ENCODE data around the gene CNTNAP5. TPM values are rescaled to one million over a fixed set of nuclear protein-coding genes. Genes with fewer than 3 reads are reported as not detected.

CNTNAP5 gene
- total RNA-seq, 2 donors from 2014 or later = 0.11 TPM; not detected in 1

DNA sequence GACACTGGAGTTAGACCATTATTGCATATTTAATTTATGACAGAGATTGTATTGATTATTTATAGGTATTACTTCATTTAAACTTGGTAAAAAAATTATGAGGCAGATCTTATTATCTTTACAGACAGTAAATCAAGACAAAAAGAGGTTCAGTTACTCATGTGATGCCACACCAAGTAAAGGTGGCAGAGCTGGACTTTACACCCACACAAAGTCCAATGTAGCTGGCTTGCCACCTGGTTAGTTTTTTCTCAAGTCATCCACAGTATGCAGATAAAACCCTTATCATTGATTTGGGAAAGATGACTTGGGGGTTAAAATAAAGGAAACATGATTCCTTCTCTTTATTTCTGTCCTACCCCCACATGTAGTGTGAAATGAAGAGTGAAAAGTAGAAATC, 137.2 kb downstream of the CNTNAP5 start:
- H3K4me1 ChIP-seq (replicated peaks) = no peaks in the 10 kb centered on the region
- H3K27ac ChIP-seq = no peak overlapping the region
- DNase-seq (ENCODE audit: low spot score) = no peak

DNA sequence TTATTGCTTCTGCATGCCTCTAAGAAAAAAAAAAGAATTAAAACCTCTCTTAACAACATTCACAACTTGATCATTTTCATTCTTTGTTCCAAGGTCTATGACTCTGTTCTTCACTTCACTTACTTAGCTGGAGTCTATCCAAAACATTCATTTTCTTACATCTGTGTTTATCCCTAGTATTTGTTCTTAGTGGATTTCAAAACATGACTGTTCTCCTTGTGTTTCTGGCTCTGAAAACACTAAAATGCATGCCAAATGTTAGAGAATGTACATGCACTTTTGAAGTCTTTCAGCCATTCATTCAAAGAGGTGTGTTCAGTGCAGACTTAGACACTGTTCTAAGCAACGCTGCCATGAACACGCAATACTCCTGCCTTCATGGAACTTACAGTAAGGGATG, 138.8 kb downstream of the CNTNAP5 start:
- WGBS = 79% methylated on average over 2 of the region's 2 CpGs
- no peak overlapping the region for H3K4me3 ChIP-seq
- no peak overlapping the region for H3K27ac ChIP-seq
- intact Hi-C loops (cut with DNase I) = no loop called here
- H3K27me3 ChIP-seq (replicated peaks; ENCODE audit: insufficient read depth) = no peaks in the 10 kb centered on the region
- no peak for DNase-seq (ENCODE audit: low spot score)
- H3K36me3 ChIP-seq = no peaks in the 10 kb centered on the region
- H3K9me3 ChIP-seq = no peaks in the 10 kb centered on the region
- no peaks in the 10 kb centered on the region for H3K4me1 ChIP-seq (replicated peaks)
- TF ChIP-seq, protein P1, sequence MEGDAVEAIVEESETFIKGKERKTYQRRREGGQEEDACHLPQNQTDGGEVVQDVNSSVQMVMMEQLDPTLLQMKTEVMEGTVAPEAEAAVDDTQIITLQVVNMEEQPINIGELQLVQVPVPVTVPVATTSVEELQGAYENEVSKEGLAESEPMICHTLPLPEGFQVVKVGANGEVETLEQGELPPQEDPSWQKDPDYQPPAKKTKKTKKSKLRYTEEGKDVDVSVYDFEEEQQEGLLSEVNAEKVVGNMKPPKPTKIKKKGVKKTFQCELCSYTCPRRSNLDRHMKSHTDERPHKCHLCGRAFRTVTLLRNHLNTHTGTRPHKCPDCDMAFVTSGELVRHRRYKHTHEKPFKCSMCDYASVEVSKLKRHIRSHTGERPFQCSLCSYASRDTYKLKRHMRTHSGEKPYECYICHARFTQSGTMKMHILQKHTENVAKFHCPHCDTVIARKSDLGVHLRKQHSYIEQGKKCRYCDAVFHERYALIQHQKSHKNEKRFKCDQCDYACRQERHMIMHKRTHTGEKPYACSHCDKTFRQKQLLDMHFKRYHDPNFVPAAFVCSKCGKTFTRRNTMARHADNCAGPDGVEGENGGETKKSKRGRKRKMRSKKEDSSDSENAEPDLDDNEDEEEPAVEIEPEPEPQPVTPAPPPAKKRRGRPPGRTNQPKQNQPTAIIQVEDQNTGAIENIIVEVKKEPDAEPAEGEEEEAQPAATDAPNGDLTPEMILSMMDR (IDR thresholded peaks at IDR 0.05) = no peak
- TF ChIP-seq POLR2AphosphoS5 (IDR thresholded peaks at IDR 0.05) = no peak
- no peak for TF ChIP-seq POLR2A (IDR thresholded peaks at IDR 0.05)

More for the DNA sequence above, 137.2 kb downstream of the CNTNAP5 start:
- no peak for TF ChIP-seq POLR2A (IDR thresholded peaks at IDR 0.05)
- TF ChIP-seq, protein P1 (IDR thresholded peaks at IDR 0.05) = no peak
- no peak for TF ChIP-seq POLR2AphosphoS5 (IDR thresholded peaks at IDR 0.05)
- Histone ChIP-seq H3K9me3 (no peaks in the 10 kb centered on the region), H3K4me3 (no peak overlapping the region), H3K36me3 (no peaks in the 10 kb centered on the region), H3K27me3 (replicated peaks; ENCODE audit: insufficient read depth) (no peaks in the 10 kb centered on the region)
- intact Hi-C loops (cut with DNase I) = no loop called here

DNA sequence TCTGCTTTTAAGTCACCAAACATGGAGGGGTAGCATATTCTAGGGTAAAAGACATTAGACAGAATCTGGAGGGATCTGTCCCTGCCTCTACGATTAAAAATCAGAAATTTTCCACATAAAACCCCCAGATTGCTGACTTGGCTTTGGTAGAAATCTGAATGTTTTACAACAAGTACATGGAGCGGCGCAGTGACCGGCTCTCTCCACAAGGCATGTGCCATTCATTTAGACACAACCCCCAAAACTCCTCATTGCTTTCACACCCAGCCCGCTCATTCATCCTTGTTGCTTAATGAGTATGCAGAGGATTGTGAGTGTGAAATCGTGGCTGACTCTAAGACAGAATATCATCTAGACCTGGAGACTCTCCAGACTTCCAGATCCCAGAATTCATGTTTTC, 140.6 kb downstream of the CNTNAP5 start:
- WGBS = 94% methylated on average over 6 of the region's 6 CpGs
- TF ChIP-seq POLR2A (IDR thresholded peaks at IDR 0.05) (no peak), POLR2AphosphoS5 (IDR thresholded peaks at IDR 0.05) (no peak)
- TF ChIP-seq, protein P1 (IDR thresholded peaks at IDR 0.05) = no peak
- no peaks in the 10 kb centered on the region for H3K4me1 ChIP-seq (replicated peaks)
- DNase-seq (ENCODE audit: low spot score) = no peak
- H3K27me3 ChIP-seq (replicated peaks; ENCODE audit: insufficient read depth) = no peaks in the 10 kb centered on the region
- intact Hi-C loops (cut with DNase I) = no loop called here
- H3K36me3 ChIP-seq = no peaks in the 10 kb centered on the region
- H3K4me3 ChIP-seq = no peak overlapping the region
- no peak overlapping the region for H3K27ac ChIP-seq
- H3K9me3 ChIP-seq = no peaks in the 10 kb centered on the region

DNA sequence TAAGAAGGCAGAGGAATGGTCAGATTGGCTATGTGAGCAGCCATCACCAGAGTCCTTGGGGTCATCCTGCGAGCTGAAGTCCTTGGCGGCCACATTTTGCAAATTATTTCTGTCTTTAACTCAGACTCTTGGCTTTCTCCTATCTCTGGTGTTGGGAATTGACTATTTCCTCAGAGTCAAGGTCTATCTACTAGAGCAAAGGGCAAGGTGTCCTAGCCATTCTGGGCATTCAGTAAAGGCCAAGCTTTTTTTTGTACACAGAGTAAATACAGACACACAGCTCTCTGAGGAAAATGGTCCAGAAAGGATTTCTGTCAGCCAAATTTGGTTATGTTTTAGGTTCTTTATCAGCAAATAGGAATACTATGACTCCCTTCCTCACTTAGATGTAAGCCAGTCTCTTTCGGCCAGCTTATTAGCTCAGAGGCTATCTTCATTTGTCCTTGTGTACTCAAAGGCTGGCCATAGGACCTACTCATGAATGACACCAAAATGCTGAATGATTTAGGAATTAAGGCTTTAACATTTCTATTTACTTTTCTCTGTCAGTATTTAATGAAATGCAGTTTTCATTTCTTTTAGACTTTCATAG, 146.5 kb downstream of the CNTNAP5 start:
- 94% methylated on average over 3 of the region's 3 CpGs for WGBS
- H3K4me3 ChIP-seq = no peak overlapping the region
- intact Hi-C loops (cut with DNase I) = no loop called here
- no peaks in the 10 kb centered on the region for H3K4me1 ChIP-seq (replicated peaks)
- H3K27me3 ChIP-seq (replicated peaks; ENCODE audit: insufficient read depth) = no peaks in the 10 kb centered on the region
- DNase-seq (ENCODE audit: low spot score) = no peak
- no peaks in the 10 kb centered on the region for H3K9me3 ChIP-seq
- H3K27ac ChIP-seq = no peak overlapping the region
- no peaks in the 10 kb centered on the region for H3K36me3 ChIP-seq
- TF ChIP-seq, protein P1 (IDR thresholded peaks at IDR 0.05) = no peak
- TF ChIP-seq POLR2AphosphoS5 (IDR thresholded peaks at IDR 0.05) = no peak
- no peak for TF ChIP-seq POLR2A (IDR thresholded peaks at IDR 0.05)

DNA sequence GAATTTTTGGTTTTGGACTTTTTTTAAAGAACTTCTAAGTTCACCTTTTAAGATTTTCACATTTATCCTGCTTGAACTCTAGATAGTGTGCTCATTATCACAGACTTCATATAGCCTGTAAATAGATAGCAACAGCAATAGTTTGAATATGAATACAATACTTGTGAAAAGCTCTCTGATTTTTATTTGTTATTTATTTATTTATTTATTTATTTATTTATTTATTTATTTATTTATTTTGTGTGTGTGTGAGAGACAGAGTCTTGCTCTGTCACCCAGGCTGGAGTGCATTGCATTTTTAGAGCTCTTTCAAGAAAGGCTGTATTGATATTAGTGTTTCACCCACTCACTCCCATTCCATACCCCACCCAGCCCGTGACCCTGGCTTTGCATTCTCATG, 153.6 kb downstream of the CNTNAP5 start:
- TF ChIP-seq POLR2AphosphoS5 (IDR thresholded peaks at IDR 0.05) (no peak), POLR2A (IDR thresholded peaks at IDR 0.05) (no peak)
- TF ChIP-seq, protein P1 (IDR thresholded peaks at IDR 0.05) = no peak
- Histone ChIP-seq H3K9me3 (no peaks in the 10 kb centered on the region), H3K4me3 (no peak overlapping the region), H3K4me1 (replicated peaks) (no peaks in the 10 kb centered on the region), H3K27me3 (replicated peaks; ENCODE audit: insufficient read depth) (no peaks in the 10 kb centered on the region), H3K36me3 (no peaks in the 10 kb centered on the region), H3K27ac (no peak overlapping the region)
- DNase-seq (ENCODE audit: low spot score) = no peak
- intact Hi-C loops (cut with DNase I) = no loop called here
- 91% methylated on average over 1 of the region's 1 CpG for WGBS
